Type B pancreatic cell (in vitro differentiated cells): ENCODE data around the gene TOX4. TPM values are rescaled to one million over a fixed set of nuclear protein-coding genes. Genes with fewer than 3 reads are reported as not detected.
"Not testable (repeated sequence)": the region's sequence is repeated elsewhere in the genome, so short reads cannot be mapped to it uniquely, and the experiment has no call there.

Source experiments
- DNase-seq: peaks from one replicate; pipeline ENCODE4 v3.0.0; 2021; ENCODE audit warnings: mixed read lengths; ENCODE audit not compliant: unreplicated experiment; ENCODE audit errors: extremely low spot score
- H3K27ac Mint-ChIP-seq: 2 replicates; pipeline ENCODE4 v1.8.0; 2021; ENCODE audit warnings: mild to moderate bottlenecking, mixed read lengths
- H3K27me3 Mint-ChIP-seq: 2 replicates; pipeline ENCODE4 v1.8.0; 2021; ENCODE audit warnings: mixed read lengths
- H3K36me3 Mint-ChIP-seq: 2 replicates; pipeline ENCODE4 v1.8.0; 2021; ENCODE audit warnings: mixed read lengths
- H3K4me1 Mint-ChIP-seq: one replicate; pipeline ENCODE4 v1.8.0; 2021; ENCODE audit warnings: mixed read lengths; ENCODE audit not compliant: unreplicated experiment
- H3K4me3 Mint-ChIP-seq: 2 replicates; pipeline ENCODE4 v1.8.0; 2021; ENCODE audit warnings: mild to moderate bottlenecking, mixed read lengths
- H3K9me3 Mint-ChIP-seq: 2 replicates; pipeline ENCODE4 v1.8.0; 2021; ENCODE audit warnings: mixed read lengths
- total RNA-seq: library from RNA; stranded (reverse); gene quantifications from 2 replicates; pipeline ENCODE4 v1.2.1, GENCODE V29; 2021; ENCODE audit warnings: low replicate concordance
- TF ChIP-seq, protein P1 (sequence below): fragments of 200-600 bp; sonication (generic); conservative IDR thresholded peaks from 2 replicates; pipeline ENCODE4 v1.5.0; 2021; ENCODE audit warnings: antibody characterized with exemption, mild to moderate bottlenecking

Gene TOX4
- total RNA-seq, 1 donor from 2014 or later = 75.4 TPM

GRCh38 chr14:21440859-21441258 is 36.1 kb upstream of the TOX4 start:
- DNase-seq = no peak
- no peak overlapping the region for H3K27ac Mint-ChIP-seq
- TF ChIP-seq, protein P1, sequence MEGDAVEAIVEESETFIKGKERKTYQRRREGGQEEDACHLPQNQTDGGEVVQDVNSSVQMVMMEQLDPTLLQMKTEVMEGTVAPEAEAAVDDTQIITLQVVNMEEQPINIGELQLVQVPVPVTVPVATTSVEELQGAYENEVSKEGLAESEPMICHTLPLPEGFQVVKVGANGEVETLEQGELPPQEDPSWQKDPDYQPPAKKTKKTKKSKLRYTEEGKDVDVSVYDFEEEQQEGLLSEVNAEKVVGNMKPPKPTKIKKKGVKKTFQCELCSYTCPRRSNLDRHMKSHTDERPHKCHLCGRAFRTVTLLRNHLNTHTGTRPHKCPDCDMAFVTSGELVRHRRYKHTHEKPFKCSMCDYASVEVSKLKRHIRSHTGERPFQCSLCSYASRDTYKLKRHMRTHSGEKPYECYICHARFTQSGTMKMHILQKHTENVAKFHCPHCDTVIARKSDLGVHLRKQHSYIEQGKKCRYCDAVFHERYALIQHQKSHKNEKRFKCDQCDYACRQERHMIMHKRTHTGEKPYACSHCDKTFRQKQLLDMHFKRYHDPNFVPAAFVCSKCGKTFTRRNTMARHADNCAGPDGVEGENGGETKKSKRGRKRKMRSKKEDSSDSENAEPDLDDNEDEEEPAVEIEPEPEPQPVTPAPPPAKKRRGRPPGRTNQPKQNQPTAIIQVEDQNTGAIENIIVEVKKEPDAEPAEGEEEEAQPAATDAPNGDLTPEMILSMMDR = no peak
- peaks cover 27% of the 10 kb centered on the region for H3K4me1 Mint-ChIP-seq
- H3K36me3 Mint-ChIP-seq = peaks cover 8% of the 10 kb centered on the region
- no peaks in the 10 kb centered on the region for H3K9me3 Mint-ChIP-seq
- no peak overlapping the region for H3K4me3 Mint-ChIP-seq
- no peaks in the 10 kb centered on the region for H3K27me3 Mint-ChIP-seq

DNA sequence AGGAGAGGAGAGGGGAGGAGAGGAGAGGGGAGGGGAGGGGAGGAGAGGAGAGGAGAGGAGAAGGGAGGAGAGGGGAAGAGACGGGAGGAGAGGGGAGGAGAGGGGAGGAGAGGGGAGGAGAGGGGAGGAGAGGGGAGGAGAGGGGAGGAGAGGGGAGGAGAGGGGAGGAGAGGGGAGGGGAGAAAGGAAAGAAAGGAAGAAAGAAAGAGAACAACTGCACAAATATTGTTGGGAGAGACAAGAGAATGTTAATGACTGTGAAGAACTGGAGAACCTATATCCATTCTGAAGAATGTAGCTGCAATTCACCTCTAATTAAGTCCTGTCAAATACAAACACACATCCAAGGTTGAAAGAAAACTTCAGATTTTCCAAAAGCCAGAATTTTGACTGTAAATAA is 34.3 kb upstream of the TOX4 start:
- H3K9me3 Mint-ChIP-seq, H3K27ac Mint-ChIP-seq, H3K4me3 Mint-ChIP-seq, DNase-seq, H3K36me3 Mint-ChIP-seq, H3K27me3 Mint-ChIP-seq: not testable (repeated sequence)
- H3K4me1 Mint-ChIP-seq = peaks cover 21% of the 10 kb centered on the region

GRCh38 chr14:21449899-21450216 is 27.1 kb upstream of the TOX4 start:
- TF ChIP-seq, protein P1 = no peak
- peaks cover 17% of the 10 kb centered on the region for H3K4me1 Mint-ChIP-seq
- H3K4me3 Mint-ChIP-seq = no peak overlapping the region
- H3K9me3 Mint-ChIP-seq = no peaks in the 10 kb centered on the region
- peaks cover 9% of the 10 kb centered on the region for H3K36me3 Mint-ChIP-seq
- H3K27me3 Mint-ChIP-seq = no peaks in the 10 kb centered on the region
- no peak overlapping the region for H3K27ac Mint-ChIP-seq
- DNase-seq = no peak

DNA sequence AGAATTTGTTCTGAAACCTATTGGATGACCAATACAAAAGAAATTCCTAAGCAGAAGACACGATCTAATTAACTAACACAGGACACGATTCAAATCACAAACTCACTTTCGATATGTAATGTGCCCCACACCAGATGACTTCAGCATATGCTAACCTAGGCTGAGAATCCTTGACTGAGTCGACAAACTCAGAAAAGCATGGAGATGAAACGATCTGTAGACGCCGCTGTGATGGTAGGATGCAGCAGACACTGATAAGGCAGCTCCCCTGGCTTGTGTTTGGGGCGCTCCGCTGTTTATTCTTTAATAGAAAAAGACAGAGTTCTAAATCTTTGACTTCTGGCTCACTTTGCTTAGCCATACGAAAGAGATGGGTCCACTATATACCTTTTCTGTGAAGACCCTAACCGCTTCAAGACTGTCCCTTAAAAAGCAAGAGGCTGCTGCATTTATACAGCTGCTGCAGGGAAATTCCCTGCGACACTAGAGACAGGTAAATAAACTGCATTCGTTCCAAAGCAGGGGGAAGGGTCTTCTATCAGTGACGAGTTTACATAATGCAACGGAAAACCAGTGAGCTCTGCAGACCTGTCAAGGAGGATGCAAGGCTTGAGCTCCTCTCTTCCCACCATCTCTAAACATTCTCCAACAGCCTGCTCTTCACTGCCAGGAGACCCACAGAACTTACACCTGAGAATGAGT is 22.0 kb upstream of the TOX4 start:
- peak overlapping the region; percentile 98 for H3K4me3 Mint-ChIP-seq
- TF ChIP-seq, protein P1 = no peak
- DNase-seq = no peak
- no peaks in the 10 kb centered on the region for H3K27me3 Mint-ChIP-seq
- no peaks in the 10 kb centered on the region for H3K9me3 Mint-ChIP-seq
- peaks cover 15% of the 10 kb centered on the region for H3K4me1 Mint-ChIP-seq
- H3K27ac Mint-ChIP-seq = peak overlapping the region; percentile 99
- H3K36me3 Mint-ChIP-seq = peaks cover 15% of the 10 kb centered on the region

DNA sequence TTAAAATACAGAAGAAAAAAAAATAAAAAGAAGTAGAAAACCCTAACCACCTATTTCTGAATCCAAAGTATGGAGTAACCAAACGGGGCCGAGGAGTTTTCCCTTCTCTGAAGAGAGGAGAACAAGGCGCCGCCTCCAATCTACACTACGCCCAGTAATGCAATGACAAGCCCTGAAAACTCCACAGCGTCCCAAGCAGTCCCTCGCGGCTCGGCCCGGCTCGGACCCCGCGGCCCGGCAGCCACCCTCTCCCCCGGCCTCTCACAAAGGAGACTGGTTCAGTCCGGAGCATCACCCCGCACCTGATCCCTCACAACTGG is 21.4 kb upstream of the TOX4 start:
- H3K4me3 Mint-ChIP-seq = peak overlapping the region; percentile 98
- peaks cover 15% of the 10 kb centered on the region for H3K4me1 Mint-ChIP-seq
- peak overlapping the region; percentile 99 for H3K27ac Mint-ChIP-seq
- H3K9me3 Mint-ChIP-seq = no peaks in the 10 kb centered on the region
- H3K27me3 Mint-ChIP-seq = no peaks in the 10 kb centered on the region
- H3K36me3 Mint-ChIP-seq = peaks cover 16% of the 10 kb centered on the region
- no peak for DNase-seq
- TF ChIP-seq, protein P1 = no peak

- Mint-ChIP-seq H3K4me3 (peak within 1 kb of the TSS; percentile 98), H3K27ac (peak within 1 kb of the TSS; percentile 99), H3K4me1 (peaks cover 15% of the 10 kb centered on the region), H3K36me3 (peaks cover 19% of the 10 kb centered on the region), H3K27me3 (no peaks in the 10 kb centered on the region), H3K9me3 (no peaks in the 10 kb centered on the region)
- TF ChIP-seq, protein P1 = peak; percentile 81
- DNase-seq = peak; percentile 99
These were observed 20.9 kb upstream of the TOX4 start, which contains the start of gene CHD8 for GRCh38 chr14:21455912-21456667. Gene CHD8 (minus strand): TSS chr14:21456123. CDS start chr14:21431643, 24,480 bp downstream.
